Fibroblast of lung (primary cell): ENCODE data around the gene PNMA1. TPM values are rescaled to one million over a fixed set of nuclear protein-coding genes. Genes with fewer than 3 reads are reported as not detected.
"Not testable (repeated sequence)": the region's sequence is repeated elsewhere in the genome, so short reads cannot be mapped to it uniquely, and the experiment has no call there.

Source experiments
- DNase-seq, 2 donors: peaks; one replicate each; pipeline versions ENCODE4 v3.0.0 to v3.0.0-alpha.2; 2010; ENCODE audit warnings: low read depth in 2 of 2
- H2AFZ ChIP-seq: 2 replicates; pipeline ENCODE4 v1.5.1; 2012; ENCODE audit warnings: low read length, control low read depth, inconsistent platforms
- H3K27ac ChIP-seq: 2 replicates; pipeline ENCODE4 v1.5.1; 2011; ENCODE audit warnings: low read length, control low read depth; ENCODE audit not compliant: insufficient read depth
- H3K27me3 ChIP-seq: 2 replicates; pipeline ENCODE4 v1.5.1; 2011; ENCODE audit warnings: mild to moderate bottlenecking, low read length; ENCODE audit not compliant: control insufficient read depth, insufficient read depth
- H3K36me3 ChIP-seq: 2 replicates; pipeline ENCODE4 v1.5.1; 2011; ENCODE audit warnings: low read length; ENCODE audit not compliant: control insufficient read depth, insufficient read depth
- H3K4me1 ChIP-seq: 2 replicates; pipeline ENCODE4 v1.5.1; 2011; ENCODE audit warnings: low read length; ENCODE audit not compliant: control insufficient read depth, insufficient read depth; ENCODE audit errors: extremely low read depth
- H3K4me2 ChIP-seq: 2 replicates; pipeline ENCODE4 v1.5.1; 2011; ENCODE audit warnings: low read length, control low read depth; ENCODE audit not compliant: insufficient read depth; ENCODE audit errors: extremely low read depth
- H3K4me3 ChIP-seq, 4 experiments: fragments of 200-600 bp in 1 of 4; sonication (generic) in 1 of 4; replicated peaks in 1 of 4; 2 replicates each; pipeline ENCODE4 v1.5.1; 2011 to 2016; ENCODE audit warnings: low read length in 4 of 4, low read depth in 3 of 4, mild to moderate bottlenecking in 3 of 4, control low read depth in 2 of 4, inconsistent platforms in 1 of 4, mixed read lengths in 1 of 4; ENCODE audit not compliant: insufficient read depth in 1 of 4; ENCODE audit errors: control extremely low read depth in 1 of 4
- H3K79me2 ChIP-seq: 2 replicates; pipeline ENCODE4 v1.5.1; 2012; ENCODE audit warnings: mild to moderate bottlenecking, low read length, inconsistent platforms; ENCODE audit not compliant: control insufficient read depth, insufficient read depth
- H3K9ac ChIP-seq: 2 replicates; pipeline ENCODE4 v1.5.1; 2011; ENCODE audit warnings: mild to moderate bottlenecking, low read length, control low read depth; ENCODE audit not compliant: insufficient read depth
- H3K9me3 ChIP-seq: 2 replicates; pipeline ENCODE4 v1.5.1; 2012; ENCODE audit warnings: low read depth, low read length; ENCODE audit not compliant: control insufficient read depth, insufficient read depth
- H4K20me1 ChIP-seq: 2 replicates; pipeline ENCODE4 v1.5.1; 2011; ENCODE audit warnings: low read length; ENCODE audit not compliant: control insufficient read depth, insufficient read depth; ENCODE audit errors: extremely low read depth
- EZH2 ChIP-seq: IDR thresholded peaks from 2 replicates; pipeline ENCODE4 v1.5.1; 2012; ENCODE audit warnings: low read length, control low read depth, mild to moderate bottlenecking; ENCODE audit errors: missing control alignments
- polyA plus RNA-seq, 2 donors: library from polyadenylated mRNA; depleted of rRNA in 1 of 2; stranded (reverse) in 1 of 2; unstranded in 1 of 2; fragments of >200 nt; gene quantifications; 2 replicates each; pipeline ENCODE4 v1.2.1, GENCODE V29; 2011 to 2012; ENCODE audit warnings: missing spikeins in 1 of 2
- total RNA-seq: library from RNA; depleted of rRNA; stranded (reverse); fragments of >200 nt; gene quantifications from 2 replicates; pipeline ENCODE4 v1.2.1, GENCODE V29; 2014
- TF ChIP-seq, protein P1 (sequence below), 2 donors: IDR thresholded peaks in 1 of 2; conservative IDR thresholded peaks in 1 of 2; 1 replicate in 1 of 2; 2 replicates in 1 of 2; pipeline ENCODE4 v1.5.1; 2011 to 2012; ENCODE audit warnings: low read length in 2 of 2, control low read depth in 1 of 2, inconsistent platforms in 1 of 2, low read depth in 1 of 2, mild to moderate bottlenecking in 1 of 2

PNMA1 gene
- total and polyA plus RNA-seq, 2 donors (not counting 1 experiment from before 2014, with no cell fraction given), result 19.5 to 44.5 TPM

DNA sequence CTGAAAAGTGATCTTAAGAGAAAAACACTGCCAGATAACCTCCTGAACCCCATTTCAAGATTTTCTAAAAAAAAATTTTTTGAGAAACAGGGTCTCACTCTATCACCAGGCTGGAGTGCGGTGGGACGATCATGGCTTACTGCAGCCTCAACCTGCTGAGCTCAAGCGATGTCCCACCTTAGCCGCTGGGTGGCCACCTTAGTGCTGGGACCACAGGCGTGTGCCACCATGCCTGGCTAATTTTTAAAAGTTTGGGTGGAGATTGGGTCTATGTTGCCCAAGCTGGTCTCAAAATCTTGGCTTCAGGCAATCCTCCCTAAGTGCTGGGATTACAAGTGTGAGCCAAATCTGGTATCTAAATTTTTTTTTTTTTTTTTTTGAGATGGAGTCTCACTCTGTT lies 3.4 kb downstream of the PNMA1 start:
- H2AFZ ChIP-seq, result no peak overlapping the region
- H3K27me3 ChIP-seq, result no peaks in the 10 kb centered on the region
- no peaks in the 10 kb centered on the region for H3K9me3 ChIP-seq
- peaks cover 2% of the 10 kb centered on the region for H3K4me1 ChIP-seq
- DNase-seq, result no peak
- H3K36me3 ChIP-seq, result peaks cover 2% of the 10 kb centered on the region
- H3K9ac ChIP-seq, result no peak overlapping the region
- peaks cover 36% of the 10 kb centered on the region for H3K79me2 ChIP-seq
- H3K27ac ChIP-seq, result no peak overlapping the region
- H3K4me3 ChIP-seq, result no peak overlapping the region
- H4K20me1 ChIP-seq, result no peaks in the 10 kb centered on the region
- no peak overlapping the region for H3K4me2 ChIP-seq
- TF ChIP-seq, protein P1, sequence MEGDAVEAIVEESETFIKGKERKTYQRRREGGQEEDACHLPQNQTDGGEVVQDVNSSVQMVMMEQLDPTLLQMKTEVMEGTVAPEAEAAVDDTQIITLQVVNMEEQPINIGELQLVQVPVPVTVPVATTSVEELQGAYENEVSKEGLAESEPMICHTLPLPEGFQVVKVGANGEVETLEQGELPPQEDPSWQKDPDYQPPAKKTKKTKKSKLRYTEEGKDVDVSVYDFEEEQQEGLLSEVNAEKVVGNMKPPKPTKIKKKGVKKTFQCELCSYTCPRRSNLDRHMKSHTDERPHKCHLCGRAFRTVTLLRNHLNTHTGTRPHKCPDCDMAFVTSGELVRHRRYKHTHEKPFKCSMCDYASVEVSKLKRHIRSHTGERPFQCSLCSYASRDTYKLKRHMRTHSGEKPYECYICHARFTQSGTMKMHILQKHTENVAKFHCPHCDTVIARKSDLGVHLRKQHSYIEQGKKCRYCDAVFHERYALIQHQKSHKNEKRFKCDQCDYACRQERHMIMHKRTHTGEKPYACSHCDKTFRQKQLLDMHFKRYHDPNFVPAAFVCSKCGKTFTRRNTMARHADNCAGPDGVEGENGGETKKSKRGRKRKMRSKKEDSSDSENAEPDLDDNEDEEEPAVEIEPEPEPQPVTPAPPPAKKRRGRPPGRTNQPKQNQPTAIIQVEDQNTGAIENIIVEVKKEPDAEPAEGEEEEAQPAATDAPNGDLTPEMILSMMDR (conservative IDR thresholded peaks at IDR 0.05 in 1 of 2, IDR thresholded peaks at IDR 0.05 in 1 of 2; ENCODE audit: low read depth in 1 of 2, low read length in 2 of 2), result no peak
- no peak for TF ChIP-seq EZH2

DNA sequence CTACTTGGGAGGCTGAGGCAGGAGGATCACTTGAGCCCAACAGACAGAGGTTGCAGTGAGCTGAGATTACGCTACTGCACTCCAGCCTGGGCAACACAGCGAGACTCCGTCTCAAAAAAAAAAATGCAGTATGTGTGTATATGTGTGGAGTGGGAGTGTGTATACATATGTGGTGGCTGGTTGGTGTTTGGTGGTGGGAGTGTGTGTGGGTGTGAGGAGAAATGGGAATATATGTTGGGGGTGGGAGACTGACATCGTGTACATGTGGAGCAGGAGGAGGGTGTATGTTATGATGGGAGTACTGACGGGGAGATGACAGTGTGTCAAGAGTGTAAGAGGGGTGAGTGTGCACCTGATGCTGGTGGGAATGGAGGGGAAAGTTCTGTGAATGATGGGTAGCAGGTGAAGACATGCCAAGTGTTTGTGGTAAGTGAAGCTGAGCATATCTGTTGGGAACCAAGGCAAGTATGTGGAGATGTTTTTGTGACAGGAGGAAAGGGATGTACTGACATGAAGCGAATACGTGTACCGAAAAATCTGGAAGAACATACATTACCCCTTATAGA lies 4.2 kb downstream of the PNMA1 start:
- Histone ChIP-seq H3K36me3 (no peaks in the 10 kb centered on the region), H2AFZ (no peak overlapping the region), H3K4me3 (no peak overlapping the region), H3K9ac (no peak overlapping the region), H3K4me1 (peaks cover 2% of the 10 kb centered on the region), H4K20me1 (no peaks in the 10 kb centered on the region), H3K27me3 (no peaks in the 10 kb centered on the region), H3K9me3 (no peaks in the 10 kb centered on the region), H3K27ac (no peak overlapping the region), H3K4me2 (no peak overlapping the region), H3K79me2 (peaks cover 35% of the 10 kb centered on the region)
- TF ChIP-seq, protein P1 (conservative IDR thresholded peaks at IDR 0.05 in 1 of 2, IDR thresholded peaks at IDR 0.05 in 1 of 2; ENCODE audit: low read depth in 1 of 2, low read length in 2 of 2), result no peak
- TF ChIP-seq EZH2, result no peak
- no peak for DNase-seq

GRCh38 chr14:73708076-73708475 lies 6.1 kb downstream of the PNMA1 start:
- H3K79me2 ChIP-seq, result peaks cover 28% of the 10 kb centered on the region
- H3K4me1 ChIP-seq, H2AFZ ChIP-seq, H3K36me3 ChIP-seq, H3K9me3 ChIP-seq, DNase-seq, H3K4me2 ChIP-seq, H3K27ac ChIP-seq, H3K4me3 ChIP-seq, H4K20me1 ChIP-seq, H3K9ac ChIP-seq, H3K27me3 ChIP-seq: not testable (repeated sequence)
